ENCODE measurements around the gene NEUROG3. TPM values are rescaled to one million over a fixed set of nuclear protein-coding genes. Genes with fewer than 3 reads are reported as not detected.

Gene NEUROG3
- total RNA-seq, 2 experiments from 2014 or later: not detected

- Histone ChIP-seq H3K4me1 (ENCODE audit: insufficient read depth, low read length, poor library complexity, severe bottlenecking) (no peaks in the 10 kb centered on the region), H3K9me2 (ENCODE audit: insufficient read depth, low read length) (no peaks in the 10 kb centered on the region), H3K4me3 (ENCODE audit: low read depth, low read length, poor library complexity, severe bottlenecking) (no peak overlapping the region), H3K27ac (ENCODE audit: low read depth, low read length, poor library complexity, severe bottlenecking) (no peak overlapping the region), H4K20me1 (ENCODE audit: insufficient read depth, low read length) (no peaks in the 10 kb centered on the region), H3K36me3 (ENCODE audit: insufficient read depth, low read length) (no peaks in the 10 kb centered on the region), H3K79me2 (ENCODE audit: insufficient read depth, low read depth, low read length) (no peaks in the 10 kb centered on the region), H2AFZ (ENCODE audit: low read length) (no peak overlapping the region), H3K9me3 (ENCODE audit: low read length) (no peaks in the 10 kb centered on the region), H3K4me2 (ENCODE audit: low read length) (no peak overlapping the region)
- TF ChIP-seq EZH2phosphoT487 (IDR thresholded peaks at IDR 0.05; ENCODE audit: borderline replicate concordance, low read depth, low read length): no peak
- no peak for DNase-seq (ENCODE audit: low spot score)
- BruUV-seq (replicated peaks): no TSS peak
- ChIA-PET POLR2A (interaction anchor here (0.6 kb wide), 1 partner anchor 330 kb away, joined by 7 read pairs; no protein-coding TSS in a partner anchor), CTCF (ENCODE audit: unreplicated experiment) (no interaction called here)
- intact Hi-C loops (cut with micrococcal nuclease; ENCODE audit: unreplicated experiment): no loop called here
These were observed 15.1 kb upstream of the NEUROG3 start for GRCh38 chr10:69588358-69588757.

GRCh38 chr10:69584624-69585023, 11.4 kb upstream of the NEUROG3 start:
- ChIA-PET CTCF (ENCODE audit: unreplicated experiment) (no interaction called here), POLR2A (interaction anchor here (0.5 kb wide), 1 partner anchor 38 kb away, joined by 3 read pairs; no protein-coding TSS in a partner anchor)
- no peaks in the 10 kb centered on the region for H3K36me3 ChIP-seq (ENCODE audit: insufficient read depth, low read length)
- no peak overlapping the region for H3K4me2 ChIP-seq (ENCODE audit: low read length)
- no peak for DNase-seq (ENCODE audit: low spot score)
- no peak overlapping the region for H3K27ac ChIP-seq (ENCODE audit: low read depth, low read length, poor library complexity, severe bottlenecking)
- H3K9me3 ChIP-seq (ENCODE audit: low read length): no peaks in the 10 kb centered on the region
- BruUV-seq (replicated peaks): no TSS peak
- no peak overlapping the region for H3K4me3 ChIP-seq (ENCODE audit: low read depth, low read length, poor library complexity, severe bottlenecking)
- intact Hi-C loops (cut with micrococcal nuclease; ENCODE audit: unreplicated experiment): no loop called here
- H3K79me2 ChIP-seq (ENCODE audit: insufficient read depth, low read depth, low read length): no peaks in the 10 kb centered on the region
- no peak overlapping the region for H2AFZ ChIP-seq (ENCODE audit: low read length)
- TF ChIP-seq CTCF (conservative IDR thresholded peaks at IDR 0.05; ENCODE audit: low read length) (no peak), EZH2phosphoT487 (IDR thresholded peaks at IDR 0.05; ENCODE audit: borderline replicate concordance, low read depth, low read length) (no peak)
- no peaks in the 10 kb centered on the region for H3K4me1 ChIP-seq (ENCODE audit: insufficient read depth, low read length, poor library complexity, severe bottlenecking)
- H4K20me1 ChIP-seq (ENCODE audit: insufficient read depth, low read length): no peaks in the 10 kb centered on the region
- H3K9me2 ChIP-seq (ENCODE audit: insufficient read depth, low read length): no peaks in the 10 kb centered on the region

GRCh38 chr10:69583106-69583505, 9.9 kb upstream of the NEUROG3 start:
- CTCF ChIA-PET (ENCODE audit: unreplicated experiment): no interaction called here
- Histone ChIP-seq H3K36me3 (ENCODE audit: insufficient read depth, low read length) (no peaks in the 10 kb centered on the region), H2AFZ (ENCODE audit: low read length) (no peak overlapping the region), H3K4me1 (ENCODE audit: insufficient read depth, low read length, poor library complexity, severe bottlenecking) (no peaks in the 10 kb centered on the region), H3K4me3 (ENCODE audit: low read depth, low read length, poor library complexity, severe bottlenecking) (no peak overlapping the region), H3K79me2 (ENCODE audit: insufficient read depth, low read depth, low read length) (no peaks in the 10 kb centered on the region), H4K20me1 (ENCODE audit: insufficient read depth, low read length) (no peaks in the 10 kb centered on the region), H3K4me2 (ENCODE audit: low read length) (no peak overlapping the region), H3K9me3 (ENCODE audit: low read length) (no peaks in the 10 kb centered on the region), H3K27ac (ENCODE audit: low read depth, low read length, poor library complexity, severe bottlenecking) (no peak overlapping the region), H3K9me2 (ENCODE audit: insufficient read depth, low read length) (no peaks in the 10 kb centered on the region)
- intact Hi-C loops (cut with micrococcal nuclease; ENCODE audit: unreplicated experiment): no loop called here
- TF ChIP-seq EZH2phosphoT487 (IDR thresholded peaks at IDR 0.05; ENCODE audit: borderline replicate concordance, low read depth, low read length): no peak
- TF ChIP-seq CTCF (conservative IDR thresholded peaks at IDR 0.05; ENCODE audit: low read length): no peak
- DNase-seq (ENCODE audit: low spot score): no peak
- POLR2A ChIA-PET: no interaction called here
- no TSS peak for BruUV-seq (replicated peaks)

Measured in OCI-LY7 (cell line).